GM10266 (cell line): Measurements from ENCODE around the gene MAML1.
"Not testable (repeated sequence)": the region's sequence is repeated elsewhere in the genome, so short reads cannot be mapped to it uniquely, and the experiment has no call there.

ENCODE experiments used
- DNase-seq: peaks from one replicate; pipeline ENCODE4 v3.0.0; 2012; ENCODE audit errors: extremely low spot score
- CTCF ChIP-seq: IDR thresholded peaks from 2 replicates; pipeline ENCODE4 v1.5.1; 2012; ENCODE audit warnings: mild to moderate bottlenecking, low read depth; ENCODE audit not compliant: control insufficient read depth, insufficient read depth; ENCODE audit errors: missing control alignments

MAML1 gene

GRCh38 chr5:179732412-179732917, at the start of gene MAML1:
MAML1 (plus strand) TSS chr5:179732822; CDS start chr5:179733113, 291 bp downstream.
- peak; percentile 100 for DNase-seq
- TF ChIP-seq CTCF = no peak

- not testable (repeated sequence) for DNase-seq
Measured at GRCh38 chr5:179689212-179689611, 43.4 kb upstream of the MAML1 start.

GRCh38 chr5:179694561-179694960, 38.1 kb upstream of the MAML1 start:
- DNase-seq = no peak
- no peak for TF ChIP-seq CTCF

GRCh38 chr5:179696603-179697002, 36.0 kb upstream of the MAML1 start:
- no peak for DNase-seq
- TF ChIP-seq CTCF = no peak

GRCh38 chr5:179697108-179697507, 35.5 kb upstream of the MAML1 start:
- TF ChIP-seq CTCF = no peak
- no peak for DNase-seq

GRCh38 chr5:179697543-179697942, 35.1 kb upstream of the MAML1 start:
- DNase-seq = not testable (repeated sequence)

- no peak for TF ChIP-seq CTCF
- peak; percentile 99 for DNase-seq
Measured at GRCh38 chr5:179697993-179698934, 34.4 kb upstream of the MAML1 start.

GRCh38 chr5:179698935-179699615, 33.5 kb upstream of the MAML1 start, which contains the start of gene CANX:
CANX (plus strand) TSS chr5:179698967; CDS start chr5:179705682, 6,715 bp downstream.
- no peak for DNase-seq
- no peak for TF ChIP-seq CTCF
